HG03103 (cell line): Measurements from ENCODE around the gene MAF.

Experiments
- ATAC-seq: cut with Tn5 transposase; IDR thresholded peaks from one replicate; pipeline ENCODE4 v1.9.1; 2021; ENCODE audit warnings: low read depth; ENCODE audit not compliant: unreplicated experiment

MAF gene

DNA sequence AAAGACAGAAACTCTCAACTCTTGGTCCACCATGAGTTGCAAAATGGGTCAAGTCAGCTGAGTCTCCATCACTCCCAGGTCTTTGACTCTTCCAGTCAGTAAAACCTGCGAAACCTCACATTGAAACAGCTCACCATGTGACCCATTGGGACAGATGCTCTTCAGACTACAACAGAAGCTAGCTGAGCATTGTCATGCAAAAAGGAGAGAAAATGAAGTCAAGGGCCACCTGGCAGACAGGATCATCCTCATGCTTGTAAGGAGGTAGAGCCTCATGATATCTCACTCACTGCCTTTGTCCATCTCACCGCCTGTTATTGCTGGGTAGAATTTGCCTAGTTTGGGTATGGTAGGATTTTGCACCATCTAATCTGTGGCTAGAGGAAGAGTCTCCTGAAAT, 50.2 kb downstream of the MAF start:
- ATAC-seq = no peak

- no peak for ATAC-seq
Observed at GRCh38 chr16:79547085-79547484, 53.5 kb downstream of the MAF start.
